Lower lobe of right lung (tissue), 2 donors: ENCODE results near the gene ABL2. TPM values are rescaled to one million over a fixed set of nuclear protein-coding genes. Genes with fewer than 3 reads are reported as not detected.

ENCODE experiments used
- ATAC-seq, 2 donors: fragments of 200-7000 bp; cut with Tn5 transposase; one replicate each; pipeline ENCODE4 v1.9.1; 2020 to 2022; ENCODE audit warnings: mild to moderate bottlenecking in 2 of 2, moderate library complexity in 2 of 2
- DNase-seq: peaks from one replicate; pipeline ENCODE4 v3.0.0-alpha.2; 2020
- H3K27ac ChIP-seq: fragments of 200-600 bp; one replicate; pipeline ENCODE4 v1.8.0; 2022
- H3K27me3 ChIP-seq: fragments of 200-600 bp; one replicate; pipeline ENCODE4 v1.8.0; 2022; ENCODE audit warnings: low read depth
- H3K36me3 ChIP-seq: fragments of 200-600 bp; one replicate; pipeline ENCODE4 v1.8.0; 2022; ENCODE audit warnings: mild to moderate bottlenecking
- H3K4me1 ChIP-seq: fragments of 200-600 bp; one replicate; pipeline ENCODE4 v1.8.0; 2022
- H3K4me3 ChIP-seq: fragments of 200-600 bp; one replicate; pipeline ENCODE4 v1.8.0; 2022; ENCODE audit warnings: mild to moderate bottlenecking
- H3K9me3 ChIP-seq: fragments of 200-600 bp; one replicate; pipeline ENCODE4 v1.8.0; 2022
- intact Hi-C: fragments of 100-400 bp; cut with DNase I; formaldehyde crosslinking; loops from one replicate; pipeline ENCODE4 v1.11.0; 2022
- total RNA-seq: library from RNA; stranded (reverse); fragmentation: NEBNext Ultra II Directional; extraction: Animal tissue kit (Norgen Biotek cat#: 25700); gene quantifications from one replicate; pipeline ENCODE4 v1.2.1, GENCODE V29; 2021
- TF ChIP-seq, protein P1 (sequence below): fragments of 200-600 bp; IDR thresholded peaks from one replicate; pipeline ENCODE4 v1.8.0; 2022; ENCODE audit warnings: antibody characterized with exemption, mild to moderate bottlenecking
- donor health status: DM: no; HTN: yes; CAD: no; lungs with severe emphysema.

The ABL2 gene
- total RNA-seq, 1 donor from 2014 or later: 27.0 TPM

DNA sequence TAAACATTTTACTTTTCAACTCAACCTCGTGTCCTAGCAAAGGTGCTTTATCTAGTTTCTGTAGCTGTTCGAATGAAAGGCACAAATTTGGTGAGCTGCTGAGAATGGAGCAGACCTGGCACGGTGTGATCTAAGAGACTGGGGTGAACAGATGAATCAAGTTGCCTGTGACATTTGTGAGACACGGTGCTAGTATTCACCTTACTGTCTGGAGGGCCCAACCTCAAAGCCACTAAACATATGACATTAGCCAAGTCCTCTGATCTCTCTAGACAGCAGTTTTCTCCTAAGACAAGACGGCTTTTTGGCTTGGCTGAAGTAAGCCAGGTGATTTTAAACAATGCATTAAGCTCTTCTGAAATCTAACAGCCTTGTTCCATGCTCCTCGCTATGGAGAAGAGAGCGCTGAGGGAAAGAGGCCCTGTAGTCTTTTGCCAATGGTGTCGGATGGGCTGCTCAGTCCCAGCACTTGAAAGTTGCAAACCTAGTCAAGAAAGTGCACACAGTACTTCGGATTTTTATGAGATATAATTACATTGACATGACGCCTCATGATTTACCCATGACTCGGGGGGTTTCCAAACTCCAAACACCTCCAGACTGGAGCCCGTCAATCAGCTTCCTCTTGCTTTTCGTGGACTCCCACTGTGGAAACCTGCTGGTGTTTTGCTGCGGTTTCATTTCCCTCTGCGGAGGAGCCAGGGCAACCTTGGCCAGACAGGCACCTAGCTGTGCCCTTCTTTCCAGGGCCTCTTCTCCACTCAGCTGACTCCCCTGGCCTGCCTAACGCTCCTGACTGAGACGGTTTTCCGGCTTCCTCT is 148.4 kb downstream of the ABL2 start:
- Histone ChIP-seq H3K9me3 (no peaks in the 10 kb centered on the region), H3K27me3 (no peaks in the 10 kb centered on the region), H3K36me3 (peaks cover 7% of the 10 kb centered on the region), H3K4me1 (peaks cover 21% of the 10 kb centered on the region), H3K27ac (peak overlapping the region; percentile 90), H3K4me3 (peak overlapping the region; percentile 82)
- intact Hi-C loops: no loop called here
- DNase-seq (no peak), ATAC-seq (no peak)
- TF ChIP-seq, protein P1, sequence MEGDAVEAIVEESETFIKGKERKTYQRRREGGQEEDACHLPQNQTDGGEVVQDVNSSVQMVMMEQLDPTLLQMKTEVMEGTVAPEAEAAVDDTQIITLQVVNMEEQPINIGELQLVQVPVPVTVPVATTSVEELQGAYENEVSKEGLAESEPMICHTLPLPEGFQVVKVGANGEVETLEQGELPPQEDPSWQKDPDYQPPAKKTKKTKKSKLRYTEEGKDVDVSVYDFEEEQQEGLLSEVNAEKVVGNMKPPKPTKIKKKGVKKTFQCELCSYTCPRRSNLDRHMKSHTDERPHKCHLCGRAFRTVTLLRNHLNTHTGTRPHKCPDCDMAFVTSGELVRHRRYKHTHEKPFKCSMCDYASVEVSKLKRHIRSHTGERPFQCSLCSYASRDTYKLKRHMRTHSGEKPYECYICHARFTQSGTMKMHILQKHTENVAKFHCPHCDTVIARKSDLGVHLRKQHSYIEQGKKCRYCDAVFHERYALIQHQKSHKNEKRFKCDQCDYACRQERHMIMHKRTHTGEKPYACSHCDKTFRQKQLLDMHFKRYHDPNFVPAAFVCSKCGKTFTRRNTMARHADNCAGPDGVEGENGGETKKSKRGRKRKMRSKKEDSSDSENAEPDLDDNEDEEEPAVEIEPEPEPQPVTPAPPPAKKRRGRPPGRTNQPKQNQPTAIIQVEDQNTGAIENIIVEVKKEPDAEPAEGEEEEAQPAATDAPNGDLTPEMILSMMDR: no peak

DNA sequence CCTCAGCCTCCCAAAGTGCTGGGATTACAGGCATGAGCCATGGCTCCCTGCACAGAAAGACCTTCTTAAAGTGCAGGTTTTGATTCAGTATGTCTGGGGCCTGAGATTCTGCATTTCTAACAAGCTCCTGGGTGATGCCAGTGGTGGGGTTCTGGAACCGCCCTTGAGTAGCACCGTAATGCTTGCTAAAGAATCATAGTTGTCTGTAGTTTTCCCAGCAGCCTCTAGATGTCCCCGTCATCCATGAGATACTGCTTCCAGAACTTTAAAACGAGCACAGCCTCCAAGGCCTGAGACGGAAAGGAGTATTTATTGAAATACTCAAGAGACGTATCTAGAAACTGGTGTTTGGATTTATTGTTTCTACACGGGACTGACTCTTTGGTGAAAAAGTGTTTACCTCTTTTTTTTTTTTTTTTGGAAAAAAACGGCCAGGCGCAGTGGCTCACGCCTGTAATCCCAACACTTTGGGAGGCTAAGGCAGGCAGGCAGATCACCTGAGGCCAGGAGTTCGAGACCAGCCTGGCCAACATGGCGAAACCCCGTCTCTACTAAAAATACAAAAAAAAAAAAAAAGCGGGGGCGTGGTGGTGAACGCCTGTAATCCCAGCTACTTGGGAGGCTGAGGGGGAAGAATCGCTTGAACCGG is 150.2 kb downstream of the ABL2 start:
- no peak for DNase-seq
- intact Hi-C loops: no loop called here
- no peak overlapping the region for H3K4me3 ChIP-seq

DNA sequence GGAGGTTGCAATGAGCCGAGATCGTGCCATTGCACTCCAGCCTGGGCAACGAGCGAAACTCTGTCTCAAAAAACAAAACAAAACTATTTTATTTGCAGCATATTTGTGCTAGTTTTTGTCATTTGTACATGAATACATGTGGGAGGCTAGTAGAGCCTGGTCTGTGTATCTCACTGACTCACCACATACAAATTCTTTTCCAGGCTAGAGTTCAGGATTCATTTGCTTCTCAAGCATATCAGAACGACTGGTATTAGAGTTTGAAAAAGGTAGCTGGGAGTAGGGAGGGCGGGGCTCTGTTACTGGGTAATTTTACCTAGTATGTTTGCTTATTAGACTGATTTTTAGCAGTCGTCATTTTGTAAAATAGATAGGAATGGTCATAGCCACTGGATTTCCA is 152.1 kb downstream of the ABL2 start:
- TF ChIP-seq, protein P1: no peak
- DNase-seq (no peak), ATAC-seq (no peak)
- Histone ChIP-seq H3K4me3 (no peak overlapping the region), H3K27me3 (no peaks in the 10 kb centered on the region), H3K9me3 (no peaks in the 10 kb centered on the region), H3K36me3 (peaks cover 17% of the 10 kb centered on the region), H3K27ac (no peak overlapping the region), H3K4me1 (peaks cover 8% of the 10 kb centered on the region)
- intact Hi-C loops: no loop called here

More for the DNA sequence above, 150.2 kb downstream of the ABL2 start:
- Histone ChIP-seq H3K4me1 (peaks cover 21% of the 10 kb centered on the region), H3K27ac (no peak overlapping the region), H3K27me3 (no peaks in the 10 kb centered on the region), H3K36me3 (peaks cover 2% of the 10 kb centered on the region), H3K9me3 (no peaks in the 10 kb centered on the region)
- peak; percentile 35 to 47 for ATAC-seq
- TF ChIP-seq, protein P1: peak; percentile 70

DNA sequence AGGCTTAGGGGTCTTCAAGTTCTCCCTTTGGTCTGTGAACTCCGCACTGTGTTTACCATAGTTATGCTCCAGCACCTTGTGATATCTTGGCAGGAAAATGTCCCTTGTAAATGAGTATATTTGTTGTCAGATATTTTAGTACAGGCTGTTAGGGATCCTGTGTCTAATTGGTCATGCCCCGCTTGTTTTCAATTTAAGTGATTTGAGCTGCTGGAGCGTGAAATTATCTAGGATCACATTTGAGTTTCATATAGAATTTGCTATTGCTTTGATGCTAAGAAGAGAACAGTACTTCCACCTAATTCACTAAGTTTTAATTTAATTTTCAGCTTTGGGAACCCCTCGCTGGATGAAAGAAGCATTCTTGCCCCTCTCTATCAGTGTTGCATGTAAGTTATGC is 163.0 kb downstream of the ABL2 start:
- Histone ChIP-seq H3K27ac (no peak overlapping the region), H3K4me1 (no peaks in the 10 kb centered on the region), H3K36me3 (peaks cover 67% of the 10 kb centered on the region), H3K4me3 (no peak overlapping the region), H3K27me3 (no peaks in the 10 kb centered on the region), H3K9me3 (no peaks in the 10 kb centered on the region)
- ATAC-seq (no peak), DNase-seq (no peak)
- intact Hi-C loops: no loop called here
- TF ChIP-seq, protein P1: no peak

DNA sequence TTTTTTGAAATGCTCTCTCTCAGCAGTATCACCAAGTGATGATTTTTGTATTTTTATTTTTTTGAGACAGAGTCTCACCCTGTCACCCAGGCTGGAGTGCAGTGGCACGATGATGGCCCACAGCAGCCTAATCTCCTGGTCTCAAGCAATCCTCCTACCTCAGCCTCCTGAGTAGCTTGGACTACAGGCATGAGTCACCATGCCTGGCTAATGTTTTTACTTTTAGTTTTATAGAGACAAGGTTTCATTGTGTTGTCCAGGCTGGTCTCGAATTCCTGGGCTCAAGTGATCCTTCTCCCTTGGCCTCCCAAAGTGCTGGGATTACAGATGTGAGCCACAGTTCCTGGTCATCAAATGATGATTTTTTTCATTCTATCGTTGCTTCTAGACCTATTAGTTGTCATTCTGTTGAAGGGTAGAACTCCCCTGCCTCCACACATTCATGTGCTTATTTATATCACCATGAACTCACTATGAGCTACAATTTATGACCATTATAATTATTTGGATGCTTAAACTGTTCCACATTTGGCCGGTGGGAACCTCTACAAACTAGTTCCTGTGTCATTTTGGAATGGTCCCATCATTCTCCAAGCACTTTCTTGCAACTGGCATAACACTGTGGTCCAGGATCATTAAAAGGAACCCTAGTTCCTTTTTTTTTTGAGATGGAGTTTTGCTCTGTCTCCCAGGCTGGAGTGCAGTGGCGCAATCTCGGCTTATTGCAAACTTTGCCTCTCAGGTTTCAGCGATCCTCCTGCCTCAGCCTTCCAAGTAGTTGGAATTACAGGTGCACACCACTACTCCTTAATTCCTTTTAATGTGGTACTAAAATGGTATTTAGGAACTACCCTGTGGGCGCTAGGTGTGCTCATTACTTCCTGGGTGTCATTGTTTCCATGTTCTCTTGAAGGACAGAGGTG is 167.9 kb downstream of the ABL2 start:
- Histone ChIP-seq H3K9me3 (no peaks in the 10 kb centered on the region), H3K4me1 (no peaks in the 10 kb centered on the region), H3K4me3 (no peak overlapping the region), H3K27me3 (no peaks in the 10 kb centered on the region), H3K36me3 (peaks cover 31% of the 10 kb centered on the region), H3K27ac (no peak overlapping the region)
- no peak for DNase-seq
- no peak for ATAC-seq
- intact Hi-C loops: no loop called here
- TF ChIP-seq, protein P1: no peak
